Neural progenitor cell (in vitro differentiated cells): ENCODE measurements around the gene NDUFS2. TPM values are rescaled to one million over a fixed set of nuclear protein-coding genes. Genes with fewer than 3 reads are reported as not detected.

Experiments
- DNase-seq: peaks from one replicate; pipeline ENCODE4 v3.0.0-alpha.2; 2016; ENCODE audit warnings: low spot score
- H2AFZ ChIP-seq: fragments of 200-600 bp; sonication (generic); replicated peaks from 2 replicates; pipeline ENCODE4 v1.6.1; 2016; ENCODE audit warnings: antibody characterized with exemption
- H3F3A ChIP-seq: fragments of 200-600 bp; sonication (generic); 2 replicates; pipeline ENCODE4 v1.6.1; 2016; ENCODE audit warnings: antibody characterized with exemption, low read depth
- H3K27ac ChIP-seq: fragments of 200-600 bp; sonication (generic); 2 replicates; pipeline ENCODE4 v1.5.1; 2016; ENCODE audit warnings: mild to moderate bottlenecking
- H3K27me3 ChIP-seq: fragments of 200-600 bp; sonication (generic); 2 replicates; pipeline ENCODE4 v1.6.1; 2016; ENCODE audit warnings: mild to moderate bottlenecking, moderate library complexity
- H3K36me3 ChIP-seq: fragments of 200-600 bp; sonication (generic); 2 replicates; pipeline ENCODE4 v1.5.1; 2016
- H3K4me1 ChIP-seq: fragments of 200-600 bp; sonication (generic); 2 replicates; pipeline ENCODE4 v1.6.1; 2016; ENCODE audit warnings: mixed run types
- H3K4me2 ChIP-seq: fragments of 200-600 bp; sonication (generic); 2 replicates; pipeline ENCODE4 v1.6.1; 2016
- H3K4me3 ChIP-seq: fragments of 200-600 bp; sonication (generic); 2 replicates; pipeline ENCODE4 v1.5.1; 2016
- H3K79me2 ChIP-seq: fragments of 200-600 bp; sonication (generic); 2 replicates; pipeline ENCODE4 v1.6.1; 2016; ENCODE audit warnings: low read depth
- H3K9ac ChIP-seq: fragments of 200-600 bp; sonication (generic); 2 replicates; pipeline ENCODE4 v1.6.1; 2016
- H3K9me3 ChIP-seq: fragments of 200-600 bp; sonication (generic); 2 replicates; pipeline ENCODE4 v1.5.1; 2016; ENCODE audit warnings: low read depth
- H4K20me1 ChIP-seq: fragments of 200-600 bp; sonication (generic); 2 replicates; pipeline ENCODE4 v1.6.1; 2016; ENCODE audit warnings: low read depth
- H3K27ac Mint-ChIP-seq: 3 replicates; pipeline ENCODE4 v1.8.0; 2021; ENCODE audit warnings: mixed read lengths
- H3K27me3 Mint-ChIP-seq: 2 replicates; pipeline ENCODE4 v1.8.0; 2022; ENCODE audit warnings: low read depth, mild to moderate bottlenecking, inconsistent platforms, moderate library complexity, mixed read lengths; ENCODE audit not compliant: insufficient read depth
- H3K36me3 Mint-ChIP-seq: 3 replicates; pipeline ENCODE4 v1.8.0; 2021; ENCODE audit warnings: mixed read lengths
- H3K4me1 Mint-ChIP-seq: 3 replicates; pipeline ENCODE4 v1.8.0; 2021; ENCODE audit warnings: mixed read lengths
- H3K4me3 Mint-ChIP-seq: 3 replicates; pipeline ENCODE4 v1.8.0; 2021; ENCODE audit warnings: mild to moderate bottlenecking, moderate library complexity, mixed read lengths
- H3K9me3 Mint-ChIP-seq: 3 replicates; pipeline ENCODE4 v1.8.0; 2020; ENCODE audit warnings: mixed read lengths
- CTCF ChIP-seq: fragments of 200-600 bp; sonication (generic); IDR thresholded peaks from 2 replicates; pipeline ENCODE4 v1.5.1; 2017; ENCODE audit warnings: antibody characterized with exemption, mild to moderate bottlenecking
- EZH2 ChIP-seq: fragments of 200-600 bp; sonication (generic); IDR thresholded peaks from 2 replicates; pipeline ENCODE4 v1.6.1; 2017; ENCODE audit warnings: antibody characterized with exemption, mild to moderate bottlenecking, moderate library complexity
- EZH2phosphoT487 ChIP-seq: fragments of 200-600 bp; sonication (generic); IDR thresholded peaks from 2 replicates; pipeline ENCODE4 v1.6.1; 2017; ENCODE audit warnings: antibody characterized with exemption
- total RNA-seq: library from RNA; depleted of rRNA; stranded (reverse); fragments of >200 nt; gene quantifications from 2 replicates; pipeline ENCODE4 v1.2.3, GENCODE V29; 2015; ENCODE audit warnings: low replicate concordance

Gene NDUFS2
- total RNA-seq, 1 donor from 2014 or later, result 107 TPM

- H3K9me3 Mint-ChIP-seq, result no peaks in the 10 kb centered on the region
Measured at GRCh38 chr1:161162806-161163205, 39.4 kb upstream of the NDUFS2 start.

GRCh38 chr1:161163793-161164192, 38.4 kb upstream of the NDUFS2 start:
- H3F3A ChIP-seq, result peaks cover 33% of the 10 kb centered on the region
- H3K9me3 ChIP-seq, result no peaks in the 10 kb centered on the region
- DNase-seq, result no peak
- no peak overlapping the region for H2AFZ ChIP-seq
- peaks cover 11% of the 10 kb centered on the region for H3K79me2 ChIP-seq
- H3K27me3 ChIP-seq, result no peaks in the 10 kb centered on the region
- Mint-ChIP-seq H3K27ac (no peak overlapping the region), H3K36me3 (peaks cover 22% of the 10 kb centered on the region), H3K27me3 (peaks cover 9% of the 10 kb centered on the region), H3K4me3 (no peak overlapping the region), H3K4me1 (peaks cover 47% of the 10 kb centered on the region), H3K9me3 (no peaks in the 10 kb centered on the region)
- no peaks in the 10 kb centered on the region for H3K36me3 ChIP-seq
- peaks cover 6% of the 10 kb centered on the region for H3K4me1 ChIP-seq
- no peak overlapping the region for H3K27ac ChIP-seq
- no peak overlapping the region for H3K4me2 ChIP-seq
- no peak for TF ChIP-seq EZH2
- TF ChIP-seq EZH2phosphoT487, result no peak
- TF ChIP-seq CTCF, result no peak
- H3K9ac ChIP-seq, result no peak overlapping the region
- H3K4me3 ChIP-seq, result no peak overlapping the region
- no peaks in the 10 kb centered on the region for H4K20me1 ChIP-seq

More at GRCh38 chr1:161162806-161163205, 39.4 kb upstream of the NDUFS2 start:
- H3K27ac Mint-ChIP-seq, result peak overlapping the region; percentile 3
- peaks cover 6% of the 10 kb centered on the region for H3K4me1 ChIP-seq
- DNase-seq, result no peak
- H2AFZ ChIP-seq, result no peak overlapping the region
- H3F3A ChIP-seq, result peaks cover 43% of the 10 kb centered on the region
- H3K36me3 ChIP-seq, result no peaks in the 10 kb centered on the region
- H3K79me2 ChIP-seq, result peaks cover 11% of the 10 kb centered on the region
- H3K27me3 ChIP-seq, result no peaks in the 10 kb centered on the region
- peak overlapping the region; percentile 3 for H3K9ac ChIP-seq
- H3K27ac ChIP-seq, result no peak overlapping the region
- H4K20me1 ChIP-seq, result no peaks in the 10 kb centered on the region
- H3K4me3 Mint-ChIP-seq, result no peak overlapping the region
- peaks cover 9% of the 10 kb centered on the region for H3K27me3 Mint-ChIP-seq
- peaks cover 20% of the 10 kb centered on the region for H3K36me3 Mint-ChIP-seq
- H3K4me1 Mint-ChIP-seq, result peaks cover 48% of the 10 kb centered on the region
- H3K4me2 ChIP-seq, result no peak overlapping the region
- H3K4me3 ChIP-seq, result no peak overlapping the region
- no peaks in the 10 kb centered on the region for H3K9me3 ChIP-seq
- TF ChIP-seq EZH2phosphoT487 (no peak), CTCF (no peak), EZH2 (no peak)

GRCh38 chr1:161164901-161165610, 37.1 kb upstream of the NDUFS2 start:
- no peak overlapping the region for H3K27ac ChIP-seq
- H3K9me3 Mint-ChIP-seq, result no peaks in the 10 kb centered on the region
- peaks cover 40% of the 10 kb centered on the region for H3K4me1 Mint-ChIP-seq
- H3K4me2 ChIP-seq, result peak overlapping the region; percentile 89
- H3K27me3 Mint-ChIP-seq, result peaks cover 7% of the 10 kb centered on the region
- peaks cover 4% of the 10 kb centered on the region for H3K4me1 ChIP-seq
- no peaks in the 10 kb centered on the region for H3K27me3 ChIP-seq
- H3K4me3 ChIP-seq, result peak overlapping the region; percentile 64
- no peak for DNase-seq
- H3K9ac ChIP-seq, result no peak overlapping the region
- TF ChIP-seq CTCF, result no peak
- peak overlapping the region; percentile 76 for H3K27ac Mint-ChIP-seq
- peaks cover 27% of the 10 kb centered on the region for H3F3A ChIP-seq
- H2AFZ ChIP-seq, result no peak overlapping the region
- peaks cover 26% of the 10 kb centered on the region for H3K36me3 Mint-ChIP-seq
- no peaks in the 10 kb centered on the region for H3K36me3 ChIP-seq
- no peaks in the 10 kb centered on the region for H3K9me3 ChIP-seq
- peaks cover 6% of the 10 kb centered on the region for H3K79me2 ChIP-seq
- peak overlapping the region; percentile 79 for H3K4me3 Mint-ChIP-seq
- no peaks in the 10 kb centered on the region for H4K20me1 ChIP-seq
